Measurements from ENCODE around the gene HMCN2. TPM values are rescaled to one million over a fixed set of nuclear protein-coding genes. Genes with fewer than 3 reads are reported as not detected.

Gene HMCN2
- total and polyA plus RNA-seq, 2 of the 4 experiments (the other 2 are of a cell fraction): 0.02 TPM; not detected in 1

DNA sequence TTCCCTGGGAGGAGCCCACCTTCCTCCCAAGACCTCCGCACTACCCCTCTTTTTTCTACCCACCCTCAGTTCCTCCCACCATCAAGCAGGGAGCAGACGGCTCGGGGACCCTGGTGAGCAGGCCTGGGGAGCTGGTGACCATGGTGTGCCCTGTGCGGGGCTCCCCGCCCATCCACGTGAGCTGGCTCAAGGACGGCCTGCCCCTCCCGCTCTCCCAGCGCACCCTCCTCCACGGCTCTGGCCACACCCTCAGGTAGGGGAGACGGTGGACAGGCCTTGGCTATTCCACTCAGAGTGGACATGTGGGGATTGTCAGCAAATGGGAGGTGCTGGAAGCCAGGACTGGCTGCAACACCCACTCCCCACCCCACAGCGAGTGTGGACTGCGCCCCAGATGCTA lies 126.3 kb downstream of the HMCN2 start:
- Histone ChIP-seq H4K5ac (ENCODE audit: low read depth, low read length) (no peak overlapping the region), H2AFZ (replicated peaks; ENCODE audit: low read length, poor library complexity) (no peak overlapping the region), H3K36me3 (ENCODE audit: control insufficient read depth, insufficient read depth, low read length) (no peaks in the 10 kb centered on the region), H3K9me3 (ENCODE audit: control insufficient read depth, insufficient read depth, low read length) (peaks cover 2% of the 10 kb centered on the region; the same call in 1 of the 2 replicates), H3K4ac (ENCODE audit: low read depth, low read length) (no peak overlapping the region), H4K8ac (ENCODE audit: low read depth in 2 of 2, low read length in 2 of 2) (no peak overlapping the region), H3K4me1 (ENCODE audit: control insufficient read depth, insufficient read depth, low read length) (no peaks in the 10 kb centered on the region), H3K23ac (ENCODE audit: low read depth, low read length) (no peak overlapping the region), H2AK9ac (replicated peaks; ENCODE audit: low read depth, low read length, poor library complexity) (no peak overlapping the region), H3K18ac (ENCODE audit: low read depth, low read length) (no peak overlapping the region), H3K9me1 (ENCODE audit: insufficient read depth, low read length) (no peaks in the 10 kb centered on the region), H3K4me3 (ENCODE audit: insufficient read depth, low read depth, low read length) (no peak overlapping the region), H3K14ac (replicated peaks; ENCODE audit: low read depth, low read length) (no peak overlapping the region), H2BK5ac (ENCODE audit: low read depth, low read length, poor library complexity, severe bottlenecking) (no peak overlapping the region), H3K27me3 (ENCODE audit: control insufficient read depth, insufficient read depth, low read length) (peaks cover 23% of the 10 kb centered on the region), H4K91ac (ENCODE audit: insufficient read depth, low read depth, low read length) (no peak overlapping the region), H2BK20ac (ENCODE audit: low read depth, low read length) (no peak overlapping the region), H3K27ac (ENCODE audit: insufficient read depth, low read length) (no peak overlapping the region), H2AK5ac (ENCODE audit: low read depth, low read length) (no peak overlapping the region), H4K20me1 (ENCODE audit: insufficient read depth, low read length) (no peaks in the 10 kb centered on the region; the same call in 1 of the 2 replicates), H3K56ac (ENCODE audit: extremely low read depth, insufficient read depth, low read length) (no peak overlapping the region), H2BK120ac (ENCODE audit: low read depth, low read length) (no peak overlapping the region), H3K79me1 (ENCODE audit: low read depth in 1 of 2, low read length in 2 of 2) (no peaks in the 10 kb centered on the region), H2BK15ac (ENCODE audit: low read depth, low read length) (no peak overlapping the region), H3K4me2 (ENCODE audit: low read depth, low read length) (no peak overlapping the region), H3K9ac (ENCODE audit: low read depth, low read length) (no peak overlapping the region)
- intact Hi-C loops (cut with micrococcal nuclease) (no loop called here), in situ Hi-C loops (cut with MboI; ENCODE audit: low sequenced_read_pairs) (no loop called here), dilution Hi-C loops (cut with HindIII; ENCODE audit: low sequenced_read_pairs, unreplicated experiment) (no loop called here)
- ATAC-seq (ENCODE audit: low read depth) (no peak), DNase-seq (no peak)
- WGBS, 2 experiments (ENCODE audit: extremely low coverage in 2 of 2, insufficient read length in 1 of 2): no CpG with 5 or more reads among the region's 13 CpGs
- ChIA-PET POLR2A (ENCODE audit: unreplicated experiment) (no interaction called here), CTCF (no interaction called here)
- TF ChIP-seq, protein P1, sequence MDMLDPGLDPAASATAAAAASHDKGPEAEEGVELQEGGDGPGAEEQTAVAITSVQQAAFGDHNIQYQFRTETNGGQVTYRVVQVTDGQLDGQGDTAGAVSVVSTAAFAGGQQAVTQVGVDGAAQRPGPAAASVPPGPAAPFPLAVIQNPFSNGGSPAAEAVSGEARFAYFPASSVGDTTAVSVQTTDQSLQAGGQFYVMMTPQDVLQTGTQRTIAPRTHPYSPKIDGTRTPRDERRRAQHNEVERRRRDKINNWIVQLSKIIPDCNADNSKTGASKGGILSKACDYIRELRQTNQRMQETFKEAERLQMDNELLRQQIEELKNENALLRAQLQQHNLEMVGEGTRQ (IDR thresholded peaks at IDR 0.05; ENCODE audit: low read depth, low read length): no peak
- TF ChIP-seq RAD21 (IDR thresholded peaks at IDR 0.05; ENCODE audit: low read length): no peak
- no peak for TF ChIP-seq BHLHE40 (IDR thresholded peaks at IDR 0.05; ENCODE audit: low read depth, low read length)
- no peak for TF ChIP-seq MXI1 (IDR thresholded peaks at IDR 0.05; ENCODE audit: borderline replicate concordance, low read depth, low read length)
- TF ChIP-seq MAZ (IDR thresholded peaks at IDR 0.05; ENCODE audit: borderline replicate concordance, low read depth, low read length): no peak
- no peak for TF ChIP-seq MAFK (IDR thresholded peaks at IDR 0.05; ENCODE audit: low read depth, low read length)
- no peak for TF ChIP-seq NFE2L2 (IDR thresholded peaks at IDR 0.05; ENCODE audit: low read depth, low read length)
- no TSS peak for BruUV-seq (replicated peaks)
